GM13977 (cell line): Measurements from ENCODE around the gene ELP4.
A peak's percentile ranks its signal among the peaks of the same experiment; 100 is the strongest.

Experiments
- DNase-seq: peaks from one replicate; pipeline ENCODE4 v3.0.0; 2012; ENCODE audit warnings: low spot score
- in situ Hi-C: fragments of 300-500 bp; cut with MboI; formaldehyde crosslinking; loops from one replicate; pipeline ENCODE4 v1.12.0; 2022; ENCODE audit warnings: low sequenced_read_pairs, low pct_unique_long_range_greater_than_20kb, mixed read lengths, inconsistent platforms; ENCODE audit not compliant: unreplicated experiment
- TF ChIP-seq, protein P1 (sequence below): IDR thresholded peaks from 2 replicates; pipeline ENCODE4 v1.5.1; 2012; ENCODE audit warnings: mild to moderate bottlenecking, control low read depth; ENCODE audit not compliant: insufficient read depth; ENCODE audit errors: extremely low read depth, missing control alignments

ELP4 gene, protein sequence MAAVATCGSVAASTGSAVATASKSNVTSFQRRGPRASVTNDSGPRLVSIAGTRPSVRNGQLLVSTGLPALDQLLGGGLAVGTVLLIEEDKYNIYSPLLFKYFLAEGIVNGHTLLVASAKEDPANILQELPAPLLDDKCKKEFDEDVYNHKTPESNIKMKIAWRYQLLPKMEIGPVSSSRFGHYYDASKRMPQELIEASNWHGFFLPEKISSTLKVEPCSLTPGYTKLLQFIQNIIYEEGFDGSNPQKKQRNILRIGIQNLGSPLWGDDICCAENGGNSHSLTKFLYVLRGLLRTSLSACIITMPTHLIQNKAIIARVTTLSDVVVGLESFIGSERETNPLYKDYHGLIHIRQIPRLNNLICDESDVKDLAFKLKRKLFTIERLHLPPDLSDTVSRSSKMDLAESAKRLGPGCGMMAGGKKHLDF

GRCh38 chr11:31509429-31510345 is at the start of gene ELP4, which contains the start of gene IMMP1L:
TSS of gene ELP4 (plus strand) at chr11:31509767. CDS start at chr11:31509785, 18 bp downstream.
TSS of gene IMMP1L (minus strand) at chr11:31509622. CDS start at chr11:31463276, 46,346 bp downstream.
- peak; percentile 94 for DNase-seq
- TF ChIP-seq, protein P1, sequence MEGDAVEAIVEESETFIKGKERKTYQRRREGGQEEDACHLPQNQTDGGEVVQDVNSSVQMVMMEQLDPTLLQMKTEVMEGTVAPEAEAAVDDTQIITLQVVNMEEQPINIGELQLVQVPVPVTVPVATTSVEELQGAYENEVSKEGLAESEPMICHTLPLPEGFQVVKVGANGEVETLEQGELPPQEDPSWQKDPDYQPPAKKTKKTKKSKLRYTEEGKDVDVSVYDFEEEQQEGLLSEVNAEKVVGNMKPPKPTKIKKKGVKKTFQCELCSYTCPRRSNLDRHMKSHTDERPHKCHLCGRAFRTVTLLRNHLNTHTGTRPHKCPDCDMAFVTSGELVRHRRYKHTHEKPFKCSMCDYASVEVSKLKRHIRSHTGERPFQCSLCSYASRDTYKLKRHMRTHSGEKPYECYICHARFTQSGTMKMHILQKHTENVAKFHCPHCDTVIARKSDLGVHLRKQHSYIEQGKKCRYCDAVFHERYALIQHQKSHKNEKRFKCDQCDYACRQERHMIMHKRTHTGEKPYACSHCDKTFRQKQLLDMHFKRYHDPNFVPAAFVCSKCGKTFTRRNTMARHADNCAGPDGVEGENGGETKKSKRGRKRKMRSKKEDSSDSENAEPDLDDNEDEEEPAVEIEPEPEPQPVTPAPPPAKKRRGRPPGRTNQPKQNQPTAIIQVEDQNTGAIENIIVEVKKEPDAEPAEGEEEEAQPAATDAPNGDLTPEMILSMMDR, result no peak
- in situ Hi-C loops, result no loop called here

GRCh38 chr11:31464436-31464835 is 45.1 kb upstream of the ELP4 start:
- no peak for DNase-seq
- TF ChIP-seq, protein P1, result no peak
- in situ Hi-C loops, result no loop called here

DNA sequence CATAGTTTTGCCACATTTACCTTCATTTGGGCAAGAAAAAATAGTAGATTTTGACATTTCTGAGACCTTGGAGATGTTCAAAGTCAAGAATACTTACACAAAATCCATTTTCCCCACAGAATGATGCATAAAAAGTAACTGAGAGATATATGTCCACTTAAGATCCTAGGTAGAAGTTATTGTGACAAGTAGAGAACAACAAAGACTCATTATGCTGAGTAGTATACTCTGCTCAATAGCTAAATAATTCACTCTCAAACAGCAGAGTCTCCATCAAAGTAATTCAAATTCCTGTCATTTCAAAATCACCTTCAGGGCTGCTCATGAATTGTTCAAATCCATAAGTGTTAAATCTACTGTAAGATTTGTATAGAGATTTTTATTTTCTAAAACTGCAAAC is 35.5 kb upstream of the ELP4 start:
- TF ChIP-seq, protein P1, result no peak
- in situ Hi-C loops, result no loop called here
- no peak for DNase-seq

DNA sequence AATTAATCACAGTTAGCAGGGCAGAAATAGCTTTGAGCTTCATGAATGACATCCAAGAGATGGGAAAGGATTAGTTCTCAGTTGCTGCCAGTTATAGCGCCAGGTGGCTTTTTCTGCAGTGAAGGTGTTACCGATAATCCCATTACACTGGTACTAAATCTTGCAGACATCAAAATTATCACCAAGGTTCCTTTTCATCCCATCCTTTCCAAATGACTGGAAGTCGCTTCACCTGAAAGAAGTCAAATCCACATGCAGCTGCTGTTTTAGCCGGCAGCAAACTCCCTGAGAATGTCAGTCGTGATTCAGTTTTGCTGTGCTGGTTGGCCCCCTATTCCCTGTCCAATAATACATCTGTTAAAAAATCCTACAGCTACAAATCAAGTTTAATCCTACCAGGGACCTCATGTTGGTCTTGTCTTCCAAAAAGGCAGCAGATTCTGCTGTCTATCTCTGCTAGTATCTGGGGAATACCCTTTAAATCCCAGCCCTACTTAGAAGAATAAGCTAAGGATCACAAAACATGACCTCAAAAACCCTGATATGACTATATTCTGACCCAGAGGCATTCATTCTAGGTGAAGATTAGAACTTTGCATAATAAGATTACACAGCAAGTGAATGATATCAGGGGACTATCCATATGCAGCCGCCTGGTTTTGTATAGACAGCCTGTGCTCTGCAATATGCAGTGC is 31.9 kb upstream of the ELP4 start:
- DNase-seq, result no peak
- TF ChIP-seq, protein P1, result no peak
- in situ Hi-C loops, result loop anchor here (25.0 kb wide), 1 partner anchor 310 kb away; no protein-coding TSS in a partner anchor

GRCh38 chr11:31478223-31478590 is 31.4 kb upstream of the ELP4 start:
- TF ChIP-seq, protein P1, result no peak
- in situ Hi-C loops, result loop anchor here (25.0 kb wide), 1 partner anchor 309 kb away; no protein-coding TSS in a partner anchor
- DNase-seq, result no peak

- DNase-seq, result no peak
- in situ Hi-C loops, result loop anchor here (25.0 kb wide), 1 partner anchor 308 kb away; no protein-coding TSS in a partner anchor
- TF ChIP-seq, protein P1, result no peak
These were observed 30.5 kb upstream of the ELP4 start for GRCh38 chr11:31479066-31479465.
